Type B pancreatic cell (in vitro differentiated cells): ENCODE data around the gene ILK. TPM values are rescaled to one million over a fixed set of nuclear protein-coding genes. Genes with fewer than 3 reads are reported as not detected.

ENCODE experiments used
- DNase-seq: peaks from one replicate; pipeline ENCODE4 v3.0.0; 2021; ENCODE audit warnings: mixed read lengths; ENCODE audit not compliant: unreplicated experiment; ENCODE audit errors: extremely low spot score
- H3K27ac Mint-ChIP-seq: 2 replicates; pipeline ENCODE4 v1.8.0; 2021; ENCODE audit warnings: mild to moderate bottlenecking, mixed read lengths
- H3K27me3 Mint-ChIP-seq: 2 replicates; pipeline ENCODE4 v1.8.0; 2021; ENCODE audit warnings: mixed read lengths
- H3K36me3 Mint-ChIP-seq: 2 replicates; pipeline ENCODE4 v1.8.0; 2021; ENCODE audit warnings: mixed read lengths
- H3K4me1 Mint-ChIP-seq: one replicate; pipeline ENCODE4 v1.8.0; 2021; ENCODE audit warnings: mixed read lengths; ENCODE audit not compliant: unreplicated experiment
- H3K4me3 Mint-ChIP-seq: 2 replicates; pipeline ENCODE4 v1.8.0; 2021; ENCODE audit warnings: mild to moderate bottlenecking, mixed read lengths
- H3K9me3 Mint-ChIP-seq: 2 replicates; pipeline ENCODE4 v1.8.0; 2021; ENCODE audit warnings: mixed read lengths
- CTCF ChIP-seq: fragments of 200-600 bp; sonication (generic); conservative IDR thresholded peaks from 2 replicates; pipeline ENCODE4 v1.5.0; 2021; ENCODE audit warnings: antibody characterized with exemption, mild to moderate bottlenecking
- total RNA-seq: library from RNA; stranded (reverse); gene quantifications from 2 replicates; pipeline ENCODE4 v1.2.1, GENCODE V29; 2021; ENCODE audit warnings: low replicate concordance

Gene ILK
- total RNA-seq, 1 donor from 2014 or later = 135 TPM

GRCh38 chr11:6630632-6631291 is 27.2 kb downstream of the ILK start:
- Mint-ChIP-seq H3K4me3 (peak overlapping the region; percentile 14), H3K36me3 (peaks cover 9% of the 10 kb centered on the region), H3K4me1 (peaks cover 8% of the 10 kb centered on the region), H3K27me3 (peaks cover 22% of the 10 kb centered on the region), H3K27ac (no peak overlapping the region), H3K9me3 (no peaks in the 10 kb centered on the region)
- DNase-seq = peak; percentile 64
- TF ChIP-seq CTCF = no peak

GRCh38 chr11:6631361-6631890 is 27.9 kb downstream of the ILK start:
- no peak for TF ChIP-seq CTCF
- Mint-ChIP-seq H3K27ac (no peak overlapping the region), H3K4me1 (peaks cover 8% of the 10 kb centered on the region), H3K4me3 (peak overlapping the region; percentile 47), H3K9me3 (no peaks in the 10 kb centered on the region), H3K27me3 (peaks cover 22% of the 10 kb centered on the region), H3K36me3 (peaks cover 9% of the 10 kb centered on the region)
- DNase-seq = peak; percentile 52

GRCh38 chr11:6632116-6633073 is 28.8 kb downstream of the ILK start:
- TF ChIP-seq CTCF = no peak
- no peak overlapping the region for H3K27ac Mint-ChIP-seq
- peak; percentile 62 for DNase-seq

GRCh38 chr11:6633422-6634408 is 30.1 kb downstream of the ILK start:
- H3K9me3 Mint-ChIP-seq = no peaks in the 10 kb centered on the region
- peaks cover 9% of the 10 kb centered on the region for H3K36me3 Mint-ChIP-seq
- H3K27me3 Mint-ChIP-seq = peaks cover 16% of the 10 kb centered on the region
- H3K4me3 Mint-ChIP-seq = no peak overlapping the region
- peak; percentile 48 for DNase-seq
- no peak for TF ChIP-seq CTCF
- peaks cover 8% of the 10 kb centered on the region for H3K4me1 Mint-ChIP-seq
- no peak overlapping the region for H3K27ac Mint-ChIP-seq

More at GRCh38 chr11:6632116-6633073, 28.8 kb downstream of the ILK start:
- H3K36me3 Mint-ChIP-seq = peaks cover 9% of the 10 kb centered on the region
- no peaks in the 10 kb centered on the region for H3K9me3 Mint-ChIP-seq
- H3K4me1 Mint-ChIP-seq = peaks cover 8% of the 10 kb centered on the region
- H3K27me3 Mint-ChIP-seq = peaks cover 22% of the 10 kb centered on the region
- H3K4me3 Mint-ChIP-seq = no peak overlapping the region

- H3K4me1 Mint-ChIP-seq = peaks cover 8% of the 10 kb centered on the region
- H3K9me3 Mint-ChIP-seq = no peaks in the 10 kb centered on the region
- peaks cover 9% of the 10 kb centered on the region for H3K36me3 Mint-ChIP-seq
- no peak overlapping the region for H3K4me3 Mint-ChIP-seq
- TF ChIP-seq CTCF = no peak
- peaks cover 13% of the 10 kb centered on the region for H3K27me3 Mint-ChIP-seq
- no peak for DNase-seq
- H3K27ac Mint-ChIP-seq = no peak overlapping the region
Measured at GRCh38 chr11:6634534-6634933, 31.0 kb downstream of the ILK start.
